HG03135 (cell line): ENCODE data around the gene RPS10.
"Not testable (repeated sequence)": the region's sequence is repeated elsewhere in the genome, so short reads cannot be mapped to it uniquely, and the experiment has no call there.

Experiments used
- ATAC-seq: cut with Tn5 transposase; IDR thresholded peaks from one replicate; pipeline ENCODE4 v1.9.1; 2021; ENCODE audit warnings: mild to moderate bottlenecking, moderate library complexity; ENCODE audit not compliant: unreplicated experiment

Gene RPS10

DNA sequence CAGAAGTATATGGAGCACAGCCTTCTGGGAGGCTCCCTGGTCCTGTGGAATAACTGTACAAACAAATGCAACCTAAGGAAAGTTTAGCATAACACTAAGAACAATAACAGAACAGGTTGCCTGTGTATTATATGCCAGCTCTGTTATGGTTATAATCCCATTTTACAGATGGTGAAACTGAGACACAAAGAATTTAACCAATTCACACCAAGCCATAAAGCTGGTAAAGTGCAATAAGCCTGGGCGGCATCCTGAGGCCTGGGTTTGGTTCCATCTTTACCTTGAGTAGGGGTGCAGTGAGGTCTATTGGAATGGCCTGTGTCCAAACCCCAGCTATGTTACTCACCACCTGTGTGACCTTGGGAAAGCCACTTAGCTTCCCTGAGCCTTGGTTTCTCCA is 25.3 kb upstream of the RPS10 start:
- no peak for ATAC-seq

- no peak for ATAC-seq
Measured at GRCh38 chr6:34447910-34448309, 22.0 kb upstream of the RPS10 start.

- no peak for ATAC-seq
Measured at GRCh38 chr6:34447386-34447785, 21.5 kb upstream of the RPS10 start.

DNA sequence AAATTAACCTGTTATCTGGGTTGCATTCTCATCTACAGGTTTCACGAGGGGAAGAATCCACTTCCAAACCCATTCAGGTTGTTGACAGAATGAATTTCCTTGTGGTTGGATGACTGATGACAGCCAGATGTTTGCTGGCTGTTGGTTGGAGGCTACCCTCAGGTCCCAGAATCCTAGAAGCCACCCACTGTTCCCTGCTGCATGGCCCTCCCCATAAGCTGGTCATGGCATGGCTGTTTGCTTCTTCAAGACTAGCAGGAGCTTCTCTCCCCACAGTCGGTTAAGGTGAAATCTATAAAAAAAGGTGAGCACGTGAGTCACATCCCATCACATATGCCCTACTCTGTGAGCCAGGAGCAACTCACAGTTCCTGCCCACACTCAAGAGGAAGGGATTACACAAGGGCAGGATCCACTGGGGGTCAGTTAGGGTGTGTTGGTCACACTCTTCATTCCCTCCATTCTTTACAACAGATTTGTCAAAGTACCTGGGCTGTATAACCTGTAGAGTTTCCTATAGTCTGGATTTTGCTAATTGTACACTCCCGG is 19.5 kb upstream of the RPS10 start:
- no peak for ATAC-seq

DNA sequence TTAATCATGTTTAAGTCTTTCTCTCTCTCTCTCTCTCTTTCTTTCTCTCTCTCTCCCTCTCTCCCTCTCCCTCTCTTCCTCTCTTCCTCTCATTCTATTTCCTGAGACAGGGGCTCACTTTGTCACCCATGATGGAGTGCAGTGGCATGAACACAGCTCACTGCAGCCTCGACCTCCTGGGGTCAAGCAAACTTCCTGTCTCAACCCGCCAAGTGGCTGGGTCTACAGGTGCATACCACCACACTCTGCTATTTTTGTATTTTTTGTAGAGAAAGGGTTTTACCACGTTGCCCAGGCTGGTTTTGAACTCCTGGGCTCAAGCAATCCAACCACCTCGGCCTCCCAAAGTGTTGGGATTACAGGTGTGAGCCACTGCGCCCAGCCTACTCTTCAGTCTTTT is 15.7 kb upstream of the RPS10 start:
- no peak for ATAC-seq

- ATAC-seq: no peak
Measured at GRCh38 chr6:34439442-34439841, 13.6 kb upstream of the RPS10 start.

GRCh38 chr6:34438705-34439104 is 12.8 kb upstream of the RPS10 start:
- no peak for ATAC-seq

- no peak for ATAC-seq
Measured at GRCh38 chr6:34437644-34437970, 11.7 kb upstream of the RPS10 start.

DNA sequence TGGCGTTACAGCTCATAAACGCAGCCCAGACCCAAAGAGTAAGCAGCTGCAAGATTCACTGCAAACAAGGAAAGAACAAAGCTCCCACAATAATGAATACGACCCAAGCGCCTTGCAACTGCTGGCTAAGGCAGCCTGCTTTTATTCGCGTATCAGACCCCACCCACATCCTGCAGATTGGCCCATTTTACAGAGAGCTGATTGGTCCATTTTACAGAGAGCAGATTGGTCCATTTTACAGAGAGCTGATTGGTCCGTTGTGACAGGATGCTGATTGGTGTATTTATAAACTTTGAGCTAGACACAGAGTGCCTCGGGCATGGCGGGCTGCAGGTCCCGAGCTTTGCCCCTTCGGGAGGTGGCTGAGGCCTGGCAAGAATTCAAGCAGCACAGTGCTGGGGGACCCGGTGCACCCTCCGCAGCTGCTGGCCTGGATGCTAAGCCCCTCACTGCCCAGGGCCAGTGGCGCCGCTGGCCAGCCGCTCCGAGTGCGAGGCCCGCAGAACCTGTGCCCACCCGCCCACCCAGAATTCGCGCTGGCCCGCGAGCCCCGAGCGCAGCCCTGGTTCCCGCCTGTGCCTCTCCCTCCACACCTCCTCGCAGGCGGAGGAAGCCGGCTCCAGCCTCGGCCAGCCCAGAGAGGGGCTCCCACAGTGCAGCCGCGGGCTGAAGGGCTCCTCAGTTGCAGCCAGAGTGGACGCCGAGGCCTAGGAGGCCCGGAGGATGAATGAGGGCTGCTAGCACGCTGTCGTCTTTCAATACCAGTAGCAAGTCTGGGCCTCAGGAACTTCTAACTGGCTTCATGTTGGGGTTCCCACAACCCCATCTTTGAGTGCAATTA is 11.2 kb upstream of the RPS10 start:
- ATAC-seq: no peak

DNA sequence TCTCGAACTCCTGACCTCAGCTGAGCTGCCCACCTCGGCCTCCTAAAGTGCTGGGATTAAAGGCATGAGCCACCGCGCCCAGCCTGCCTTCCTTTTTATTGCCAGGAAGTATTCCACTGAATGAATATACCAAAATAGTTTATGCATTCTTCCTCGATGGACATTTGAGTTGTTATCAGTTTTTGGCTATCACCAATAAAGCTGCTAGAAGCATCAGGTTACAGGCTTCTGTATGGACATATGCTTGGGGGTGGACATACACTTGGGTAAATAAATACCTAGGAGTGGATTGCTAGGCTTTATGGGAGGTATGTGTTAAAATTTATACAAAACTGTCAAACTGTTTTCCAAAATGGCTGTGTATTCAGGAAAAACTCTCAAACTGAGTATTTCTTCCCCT is 10.0 kb upstream of the RPS10 start:
- no peak for ATAC-seq

DNA sequence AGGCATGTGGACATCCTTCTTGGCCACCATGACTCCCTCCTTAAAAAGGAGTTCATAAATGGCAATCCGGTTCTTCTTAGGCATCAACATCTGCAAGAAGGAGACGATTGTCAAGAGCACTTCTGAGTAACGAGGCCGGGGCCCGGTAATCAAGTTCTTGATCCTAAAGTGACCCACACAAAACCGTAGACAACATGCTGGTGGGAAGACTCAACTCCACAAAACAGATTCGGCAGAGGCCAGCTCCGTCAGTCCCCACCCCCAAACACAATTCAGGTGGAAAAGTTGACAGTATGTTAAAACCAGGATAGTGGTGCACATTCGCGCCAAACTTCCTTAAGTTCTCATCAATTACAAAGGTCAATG is 754 bp downstream of the RPS10 start:
- ATAC-seq: no peak

- no peak for ATAC-seq
Measured at GRCh38 chr6:34424200-34425131, 1.4 kb downstream of the RPS10 start.

GRCh38 chr6:34423254-34423653 is 2.6 kb downstream of the RPS10 start:
- no peak for ATAC-seq

- ATAC-seq: no peak
Measured at GRCh38 chr6:34418367-34418766, 7.5 kb downstream of the RPS10 start.

DNA sequence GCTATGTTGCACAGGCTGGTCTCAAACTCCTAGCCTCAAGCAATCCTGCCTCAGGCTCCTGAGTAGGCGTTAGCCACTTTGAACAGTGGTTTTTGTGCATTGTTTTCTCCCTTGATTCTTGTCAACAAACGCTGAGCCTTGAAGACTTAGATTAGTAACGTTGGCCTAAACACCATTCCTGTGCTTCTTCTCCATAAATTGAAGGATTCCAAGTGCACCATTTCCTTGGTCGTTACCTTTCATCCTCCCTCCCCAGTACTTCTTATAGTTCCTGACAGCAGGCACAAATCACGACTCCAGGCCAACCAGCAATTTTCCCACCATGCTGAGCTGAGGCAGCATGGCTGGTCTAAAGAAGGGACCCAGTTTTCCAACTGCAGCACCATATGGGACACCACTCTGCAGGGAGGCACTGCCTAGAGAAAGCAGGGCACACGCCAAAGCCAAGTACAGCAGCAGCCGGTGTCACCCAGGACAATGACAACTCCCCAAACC is 8.9 kb downstream of the RPS10 start:
- no peak for ATAC-seq

GRCh38 chr6:34414999-34415858 is 10.6 kb downstream of the RPS10 start:
- no peak for ATAC-seq

DNA sequence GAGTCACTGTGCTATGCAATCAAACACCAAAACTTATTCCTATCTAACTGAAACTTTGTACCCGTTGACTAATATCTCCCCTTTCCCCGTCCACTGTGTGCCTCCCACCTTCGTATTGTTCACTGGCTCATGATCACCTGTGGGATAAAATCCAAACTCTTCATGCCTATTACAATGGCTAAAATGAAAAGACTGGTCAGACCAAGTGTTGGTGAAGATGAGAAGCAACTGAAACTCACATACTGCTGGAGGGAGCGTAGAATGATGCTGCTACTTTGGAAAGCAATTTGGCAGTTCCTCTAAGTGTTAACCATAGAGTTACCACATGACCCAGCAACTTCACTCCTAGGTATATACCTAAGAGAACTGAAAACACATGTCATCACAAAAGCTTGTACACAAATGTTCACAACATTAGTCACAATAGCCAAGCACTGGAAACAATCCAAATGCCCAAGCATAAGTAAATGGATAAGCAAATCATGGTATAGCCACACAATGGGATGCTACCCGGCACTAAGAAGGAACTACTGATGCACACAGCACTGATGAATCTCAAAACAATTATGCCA is 13.1 kb downstream of the RPS10 start:
- ATAC-seq: no peak

DNA sequence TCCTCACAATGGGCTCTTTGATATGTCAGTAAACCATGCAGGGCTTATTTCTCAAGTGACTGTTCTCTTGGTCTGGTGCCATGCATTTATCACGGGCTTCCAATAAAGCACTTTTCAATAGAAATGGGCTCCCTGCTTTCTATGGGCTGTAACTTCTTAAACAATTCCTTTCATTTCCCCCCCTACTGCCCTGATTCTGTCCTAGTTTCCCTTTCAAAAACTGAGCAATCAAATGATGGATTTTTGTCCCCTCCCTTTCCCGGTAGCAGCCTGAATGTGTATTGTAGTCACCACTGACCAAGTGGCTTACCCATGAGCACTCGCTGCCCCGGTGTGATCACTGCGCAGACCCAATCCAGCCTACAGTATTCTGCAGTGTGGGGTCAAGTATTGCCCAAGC is 13.9 kb downstream of the RPS10 start:
- no peak for ATAC-seq

- not testable (repeated sequence) for ATAC-seq
Measured at GRCh38 chr6:34407915-34408314, 18.0 kb downstream of the RPS10 start.

GRCh38 chr6:34396518-34396917 is 29.4 kb downstream of the RPS10 start:
- no peak for ATAC-seq

DNA sequence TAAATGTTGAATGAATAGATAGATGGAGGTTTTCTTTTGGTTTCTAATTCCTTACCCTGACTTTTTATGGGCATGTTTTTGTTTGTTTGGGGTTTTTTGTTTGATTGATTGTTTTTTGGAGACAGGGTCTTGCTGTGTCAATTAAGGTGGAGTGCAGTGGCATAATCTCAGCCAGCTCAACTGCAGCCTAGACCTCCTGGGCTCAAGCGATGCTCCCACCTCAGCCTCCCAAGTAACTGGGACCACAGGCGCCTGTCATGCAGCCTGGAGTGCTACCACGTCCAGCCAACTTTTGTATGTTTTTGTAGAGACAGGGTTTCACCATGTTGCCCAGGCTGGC is 31.9 kb downstream of the RPS10 start:
- no peak for ATAC-seq
